H1 (cell line): Measurements from ENCODE around the gene UBE2D4. TPM values are rescaled to one million over a fixed set of nuclear protein-coding genes. Genes with fewer than 3 reads are reported as not detected.

ENCODE experiments used
- CBX8 ChIP-seq: fragments of 300-800, 300-1000 bp; sonication (generic); IDR thresholded peaks from 2 replicates; pipeline ENCODE4 v1.7.1; 2016; ENCODE audit warnings: low read depth, low read length, borderline replicate concordance
- NANOG ChIP-seq: IDR thresholded peaks from 2 replicates; pipeline ENCODE4 v1.6.1; 2011; ENCODE audit warnings: low read length, low read depth, mild to moderate bottlenecking, inconsistent platforms; ENCODE audit not compliant: insufficient read depth, poor library complexity, severe bottlenecking
- TAF7 ChIP-seq: optimal IDR thresholded peaks from 2 replicates; pipeline ENCODE3; 2011; ENCODE audit warnings: low read depth, mild to moderate bottlenecking, inconsistent platforms, low read length, moderate library complexity, borderline replicate concordance
- polyA plus RNA-seq, 7 experiments: library from polyadenylated mRNA; depleted of rRNA in 3 of 7; stranded (reverse) in 5 of 7; unstranded in 2 of 7; fragments of >200 nt in 5 of 7; fragments of 200-250 nt in 2 of 7; gene quantifications; 1 replicate in 5 of 7; 2 replicates in 1 of 7; 4 replicates in 1 of 7; pipeline versions ENCODE4 v1.2.1 to v1.2.3, GENCODE V29; 2011 to 2013; ENCODE audit warnings: missing spikeins in 2 of 7, mixed read lengths in 2 of 7
- total RNA-seq: library from RNA; stranded (reverse); fragmentation: NEBNext Ultra II Directional; extraction: Animal tissue kit (Norgen Biotek cat#: 25700); gene quantifications from 2 replicates; pipeline ENCODE4 v1.2.1, GENCODE V29; 2021

Gene UBE2D4
- total and polyA plus RNA-seq, 2 of the 8 experiments (the other 6 are each of a cell fraction or from before 2014, with no cell fraction given), result 3.4 to 9.4 TPM

DNA sequence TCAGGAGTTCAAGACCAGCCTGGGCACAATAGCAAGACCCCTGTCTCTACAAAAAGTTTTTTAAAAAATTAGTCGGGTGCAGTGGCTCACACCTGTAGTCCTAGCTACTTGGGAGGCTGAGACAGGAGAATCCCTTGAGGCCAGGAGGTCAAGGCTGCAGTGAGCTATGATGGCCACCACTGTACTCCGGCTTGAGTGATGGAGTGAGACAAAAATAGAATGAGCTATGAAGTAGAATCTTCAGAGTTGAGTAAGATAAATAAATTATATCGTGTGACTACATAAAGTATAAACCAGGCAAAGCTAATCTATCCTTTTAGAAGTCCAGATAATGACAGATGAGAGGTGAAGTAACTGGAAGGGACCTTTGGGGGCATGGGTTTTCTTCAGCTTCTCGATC is 41.6 kb upstream of the UBE2D4 start (continued):
- TF ChIP-seq NANOG (no peak), TAF7 (no peak), CBX8 (no peak)
